ENCODE measurements around the gene C5. TPM values are rescaled to one million over a fixed set of nuclear protein-coding genes. Genes with fewer than 3 reads are reported as not detected.

Gene C5
- total RNA-seq, 1 donor from 2014 or later, result 0.29 TPM

GRCh38 chr9:120915854-120916470, 134.1 kb downstream of the C5 start:
- no peak for DNase-seq (ENCODE audit: extremely low read depth, low read depth, low spot score)

DNA sequence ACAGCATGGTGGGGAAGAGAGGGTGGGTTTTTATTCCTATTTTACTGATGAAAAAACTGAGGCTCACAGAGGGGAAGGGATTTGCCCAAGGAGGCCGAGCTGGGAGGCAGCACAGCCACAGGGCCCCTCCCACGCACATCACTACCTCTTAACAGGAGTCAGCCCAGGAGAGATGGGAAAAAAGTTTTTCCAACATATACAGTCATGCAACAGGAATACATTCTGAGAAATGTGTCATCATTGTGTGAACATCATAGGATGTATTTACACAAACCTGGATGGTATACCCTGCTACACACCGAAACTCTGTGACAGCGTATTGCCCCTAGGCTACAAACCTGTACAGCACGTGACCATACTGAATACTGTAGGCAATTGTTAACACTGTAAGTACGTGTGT, 135.1 kb downstream of the C5 start:
- no peak for DNase-seq (ENCODE audit: extremely low read depth, low read depth, low spot score)

DNA sequence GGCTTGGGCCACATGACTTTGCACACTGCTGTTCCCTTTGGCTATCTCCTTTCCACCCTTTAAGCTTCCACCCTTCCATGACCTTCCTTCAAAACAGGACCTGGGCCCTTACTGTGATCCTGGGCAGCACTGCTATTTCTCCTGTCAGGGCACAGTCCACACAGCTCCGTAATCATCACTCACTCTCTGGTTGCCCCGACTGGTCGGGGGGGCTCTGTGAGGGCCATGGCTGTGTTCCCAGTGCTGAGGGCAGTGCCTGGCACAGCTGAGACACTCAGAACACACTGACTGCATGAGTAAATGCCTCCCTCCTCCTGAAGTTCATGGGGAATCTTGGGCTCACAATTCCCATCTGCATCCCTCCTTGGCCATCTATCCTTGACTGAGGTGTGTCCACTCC, 135.7 kb downstream of the C5 start:
- DNase-seq (ENCODE audit: extremely low read depth, low read depth, low spot score), result no peak

- DNase-seq (ENCODE audit: extremely low read depth, low read depth, low spot score), result no peak
Observed at GRCh38 chr9:120913647-120914264, 136.3 kb downstream of the C5 start.

DNA sequence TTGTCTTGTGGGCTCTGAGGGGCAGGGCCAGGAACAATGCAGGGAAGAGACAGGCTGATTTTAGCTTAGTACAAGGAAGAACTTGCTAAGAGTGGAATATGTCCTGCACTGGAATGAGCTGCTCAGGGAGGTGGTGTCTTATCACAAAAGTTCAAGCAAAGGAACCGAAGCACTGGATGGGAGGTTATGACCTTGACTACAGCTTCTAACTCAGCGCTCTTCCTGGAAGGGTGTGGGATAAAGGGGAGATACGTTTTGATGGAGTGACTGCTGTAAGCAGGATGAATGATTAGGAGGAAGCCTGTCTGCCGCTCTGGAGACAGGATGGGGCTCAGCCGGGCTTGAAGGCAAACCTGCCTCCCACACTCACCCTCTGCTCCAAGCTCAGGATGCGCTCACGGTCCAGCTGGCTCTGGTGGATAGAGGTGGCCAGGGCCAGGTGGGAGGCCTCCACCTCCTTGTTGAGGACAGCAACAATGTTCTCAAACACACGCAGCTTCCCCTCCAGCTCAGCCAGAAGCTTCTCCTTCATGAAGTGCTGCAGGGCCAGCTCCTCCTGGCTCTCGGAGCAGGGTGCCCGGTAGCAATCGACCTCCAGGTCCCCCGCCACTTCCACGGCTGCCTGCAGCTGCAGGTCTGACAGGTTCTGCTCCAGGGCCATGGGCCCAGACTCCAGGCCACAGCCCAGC, 137.0 kb downstream of the C5 start:
- DNase-seq (ENCODE audit: extremely low read depth, low read depth, low spot score), result no peak

DNA sequence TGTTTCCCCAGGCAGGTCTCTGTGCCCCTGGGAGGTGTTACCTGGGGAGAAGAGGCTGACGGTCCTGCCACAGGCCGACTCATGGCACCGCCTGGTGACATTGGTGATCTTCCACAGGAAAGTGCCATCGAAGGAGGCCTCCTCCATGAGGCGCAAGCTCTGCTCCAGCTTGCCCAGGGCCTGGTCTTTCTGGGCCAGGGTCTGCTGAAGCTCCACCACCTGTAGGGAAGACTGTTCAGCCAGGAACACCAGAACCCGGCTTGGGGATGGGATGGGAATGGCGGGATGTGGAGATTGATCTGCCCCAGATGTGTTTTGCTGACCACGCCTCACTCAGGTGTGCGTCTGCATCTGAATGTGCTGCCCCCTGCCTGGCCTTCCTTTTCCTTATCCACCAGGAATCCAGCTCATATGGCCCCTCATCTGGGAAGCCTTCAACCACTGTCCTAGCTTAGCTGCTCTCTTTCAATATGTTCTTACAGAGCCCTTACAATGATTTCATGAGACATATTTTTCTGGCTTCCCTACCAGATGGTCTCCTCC, 138.7 kb downstream of the C5 start:
- no peak for DNase-seq (ENCODE audit: extremely low read depth, low read depth, low spot score)

DNA sequence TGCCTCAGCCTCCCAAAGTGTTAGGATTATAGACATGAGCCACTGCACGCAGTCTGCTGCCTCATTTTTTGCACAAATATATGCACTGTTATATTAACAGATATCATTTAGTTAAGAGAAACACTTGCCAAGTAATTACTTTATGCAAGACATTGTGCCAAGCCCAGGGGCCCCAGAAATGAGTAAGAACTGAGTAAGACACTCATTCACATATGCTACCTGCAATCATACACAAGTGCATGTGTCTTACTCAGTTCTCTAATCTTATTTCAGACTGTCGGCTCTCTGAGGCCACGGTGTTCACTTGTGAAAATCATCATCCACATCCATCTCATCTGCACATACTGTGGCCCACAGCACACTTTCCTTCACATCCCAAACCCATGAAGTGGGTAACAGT, 139.4 kb downstream of the C5 start:
- no peak for DNase-seq (ENCODE audit: extremely low read depth, low read depth, low spot score)

GRCh38 chr9:120909904-120910303, 140.2 kb downstream of the C5 start:
- DNase-seq (ENCODE audit: extremely low read depth, low read depth, low spot score), result no peak

GRCh38 chr9:120905315-120906164, 144.5 kb downstream of the C5 start:
- DNase-seq (ENCODE audit: extremely low read depth, low read depth, low spot score), result no peak

DNA sequence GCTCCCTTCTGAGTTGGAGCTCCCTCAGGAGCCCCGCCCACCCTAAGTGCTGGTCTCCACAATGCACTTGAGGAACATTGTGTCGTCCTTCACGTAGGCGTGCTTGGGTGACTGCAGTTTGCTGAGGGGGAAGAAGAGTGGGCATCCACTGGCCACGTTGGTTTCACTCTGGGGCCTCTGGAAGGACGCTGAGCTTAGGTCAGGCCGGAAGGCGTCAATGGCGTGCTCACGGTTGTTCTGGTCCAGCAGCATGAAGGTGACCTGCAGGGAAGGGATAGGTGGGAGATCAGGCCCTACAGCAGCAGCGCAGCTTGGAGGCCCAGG, 145.1 kb downstream of the C5 start:
- DNase-seq (ENCODE audit: extremely low read depth, low read depth, low spot score), result no peak

GRCh38 chr9:120904061-120904977, 145.8 kb downstream of the C5 start:
- DNase-seq (ENCODE audit: extremely low read depth, low read depth, low spot score), result no peak

- no peak for DNase-seq (ENCODE audit: extremely low read depth, low read depth, low spot score)
Observed at GRCh38 chr9:120902569-120903535, 147.2 kb downstream of the C5 start.

Other genes with a start within 250 kb of the C5 start
- 36.3 and 114 TPM in 2 replicates for gene PSMD5, start 207.4 kb downstream of the C5 start, total RNA-seq
- gene PHF19, start 173.1 kb downstream of the C5 start, total RNA-seq, result 22.4 and 36.8 TPM in 2 replicates
- gene TRAF1, start 123.5 kb downstream of the C5 start, total RNA-seq, result 4.2 and 4.3 TPM in 2 replicates
- 3.8 and 8.1 TPM in 2 replicates for gene CNTRL, start 24.7 kb upstream of the C5 start, total RNA-seq
- 35.6 and 43.3 TPM in 2 replicates for gene RAB14, start 151.6 kb upstream of the C5 start, total RNA-seq
- gene GSN, start 217.9 kb upstream of the C5 start, total RNA-seq, result 243 and 255 TPM in 2 replicates

Data from glomerular endothelial cell (primary cell).